ENCODE data around the gene DHCR7.

Gene DHCR7

DNA sequence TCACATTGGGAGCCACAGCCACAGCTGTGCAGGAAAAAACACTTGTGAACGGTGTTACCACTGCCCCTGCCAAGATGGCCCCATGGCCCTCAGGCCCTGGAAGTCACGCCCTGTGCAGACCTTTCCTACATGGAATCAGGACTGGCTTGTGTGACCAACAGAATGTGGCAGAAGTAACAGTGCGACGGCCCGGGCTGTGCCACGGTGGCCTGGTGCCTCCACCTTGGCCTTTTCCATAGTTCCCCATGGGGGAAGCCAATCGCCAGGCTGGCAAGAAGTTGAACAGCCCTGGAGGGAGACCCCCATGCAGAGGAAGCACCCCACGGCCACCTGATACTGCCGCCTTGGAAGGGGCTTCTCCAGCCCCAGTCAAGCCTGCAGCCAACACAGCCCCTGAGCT, 48.0 kb downstream of the DHCR7 start:
- H3F3A ChIP-seq (ENCODE audit: low read depth), result no peaks in the 10 kb centered on the region
- H4K20me1 ChIP-seq (ENCODE audit: insufficient read depth, low read length, poor library complexity, severe bottlenecking), result no peaks in the 10 kb centered on the region
- no peak overlapping the region for H2AFZ ChIP-seq (ENCODE audit: low read length)
- H3K4me3 ChIP-seq (ENCODE audit: low read length, poor library complexity, severe bottlenecking), result no peak overlapping the region
- no peaks in the 10 kb centered on the region for H3K36me3 ChIP-seq (ENCODE audit: insufficient read depth, low read length)
- no peak overlapping the region for H3K9ac ChIP-seq (ENCODE audit: low read depth, low read length, poor library complexity, severe bottlenecking)
- H3K4me2 ChIP-seq (ENCODE audit: low read depth, low read length, poor library complexity, severe bottlenecking), result no peak overlapping the region
- H3K79me2 ChIP-seq (ENCODE audit: insufficient read depth, low read length), result no peaks in the 10 kb centered on the region
- H3K9me2 ChIP-seq (replicated peaks; ENCODE audit: low read depth, low read length), result no peaks in the 10 kb centered on the region
- peaks cover 19% of the 10 kb centered on the region; the same call in 1 of the 2 replicates for H3K9me3 ChIP-seq (ENCODE audit: insufficient read depth, low read depth, low read length)
- no peaks in the 10 kb centered on the region for H3K4me1 ChIP-seq (ENCODE audit: insufficient read depth, low read length, poor library complexity, severe bottlenecking)
- TF ChIP-seq, protein P1, sequence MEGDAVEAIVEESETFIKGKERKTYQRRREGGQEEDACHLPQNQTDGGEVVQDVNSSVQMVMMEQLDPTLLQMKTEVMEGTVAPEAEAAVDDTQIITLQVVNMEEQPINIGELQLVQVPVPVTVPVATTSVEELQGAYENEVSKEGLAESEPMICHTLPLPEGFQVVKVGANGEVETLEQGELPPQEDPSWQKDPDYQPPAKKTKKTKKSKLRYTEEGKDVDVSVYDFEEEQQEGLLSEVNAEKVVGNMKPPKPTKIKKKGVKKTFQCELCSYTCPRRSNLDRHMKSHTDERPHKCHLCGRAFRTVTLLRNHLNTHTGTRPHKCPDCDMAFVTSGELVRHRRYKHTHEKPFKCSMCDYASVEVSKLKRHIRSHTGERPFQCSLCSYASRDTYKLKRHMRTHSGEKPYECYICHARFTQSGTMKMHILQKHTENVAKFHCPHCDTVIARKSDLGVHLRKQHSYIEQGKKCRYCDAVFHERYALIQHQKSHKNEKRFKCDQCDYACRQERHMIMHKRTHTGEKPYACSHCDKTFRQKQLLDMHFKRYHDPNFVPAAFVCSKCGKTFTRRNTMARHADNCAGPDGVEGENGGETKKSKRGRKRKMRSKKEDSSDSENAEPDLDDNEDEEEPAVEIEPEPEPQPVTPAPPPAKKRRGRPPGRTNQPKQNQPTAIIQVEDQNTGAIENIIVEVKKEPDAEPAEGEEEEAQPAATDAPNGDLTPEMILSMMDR (conservative IDR thresholded peaks at IDR 0.05; ENCODE audit: low read length), result no peak
- no peak for TF ChIP-seq EZH2phosphoT487 (IDR thresholded peaks at IDR 0.05; ENCODE audit: borderline replicate concordance)
- no peaks in the 10 kb centered on the region for H3K27me3 ChIP-seq (ENCODE audit: insufficient read depth, low read length, poor library complexity, severe bottlenecking)

DNA sequence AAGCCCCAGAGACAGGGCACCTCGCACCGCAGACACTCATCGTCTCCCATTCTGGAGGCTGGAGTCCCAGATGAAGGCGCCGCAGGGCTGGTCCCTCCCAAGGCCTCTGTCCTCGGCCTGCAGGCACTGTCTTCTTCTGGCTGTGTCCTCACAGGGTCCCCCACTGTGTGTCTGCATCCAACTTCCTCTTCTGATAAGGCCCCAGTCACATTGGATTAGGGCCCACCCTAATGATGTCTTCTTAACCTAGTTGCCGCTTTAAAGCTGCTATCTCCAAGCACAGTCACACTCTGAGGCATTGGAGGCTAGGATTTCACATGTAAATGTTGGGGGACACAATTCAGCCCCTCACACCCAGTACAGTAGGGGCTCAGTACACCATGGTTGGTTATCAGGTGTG, 48.9 kb downstream of the DHCR7 start:
- Histone ChIP-seq H3K4me1 (ENCODE audit: insufficient read depth, low read length, poor library complexity, severe bottlenecking) (no peaks in the 10 kb centered on the region), H3K9me2 (replicated peaks; ENCODE audit: low read depth, low read length) (no peaks in the 10 kb centered on the region), H2AFZ (ENCODE audit: low read length) (no peak overlapping the region), H3K9ac (ENCODE audit: low read depth, low read length, poor library complexity, severe bottlenecking) (no peak overlapping the region), H3F3A (ENCODE audit: low read depth) (no peaks in the 10 kb centered on the region), H3K4me2 (ENCODE audit: low read depth, low read length, poor library complexity, severe bottlenecking) (no peak overlapping the region), H4K20me1 (ENCODE audit: insufficient read depth, low read length, poor library complexity, severe bottlenecking) (no peaks in the 10 kb centered on the region), H3K9me3 (ENCODE audit: insufficient read depth, low read depth, low read length) (peaks cover 19% of the 10 kb centered on the region; the same call in 1 of the 2 replicates), H3K79me2 (ENCODE audit: insufficient read depth, low read length) (no peaks in the 10 kb centered on the region), H3K36me3 (ENCODE audit: insufficient read depth, low read length) (no peaks in the 10 kb centered on the region), H3K4me3 (ENCODE audit: low read length, poor library complexity, severe bottlenecking) (no peak overlapping the region), H3K27me3 (ENCODE audit: insufficient read depth, low read length, poor library complexity, severe bottlenecking) (no peaks in the 10 kb centered on the region)
- TF ChIP-seq, protein P1 (conservative IDR thresholded peaks at IDR 0.05; ENCODE audit: low read length), result no peak
- no peak for TF ChIP-seq EZH2phosphoT487 (IDR thresholded peaks at IDR 0.05; ENCODE audit: borderline replicate concordance)

DNA sequence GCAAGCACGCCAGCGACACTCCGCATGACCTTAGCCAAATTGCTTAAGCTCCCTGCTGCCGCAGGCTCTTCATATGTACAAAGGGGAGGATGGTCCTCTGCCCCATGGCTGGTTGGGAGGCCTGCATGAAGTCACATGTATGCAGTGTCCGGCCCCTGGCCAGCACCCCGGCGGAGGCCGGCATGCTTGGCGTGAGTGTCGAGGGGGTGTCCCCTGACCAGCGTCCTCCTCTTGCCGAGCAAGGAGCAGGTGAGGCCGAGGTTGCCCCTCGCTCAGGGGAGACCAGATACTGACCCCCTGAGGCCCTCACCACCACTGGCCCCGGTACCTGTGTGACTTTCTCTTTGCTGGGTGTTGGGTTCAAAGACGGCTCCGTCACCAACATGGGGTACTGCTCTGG, 50.2 kb downstream of the DHCR7 start:
- H3K4me3 ChIP-seq (ENCODE audit: low read length, poor library complexity, severe bottlenecking), result no peak overlapping the region
- TF ChIP-seq EZH2phosphoT487 (IDR thresholded peaks at IDR 0.05; ENCODE audit: borderline replicate concordance), result no peak
- no peaks in the 10 kb centered on the region for H3K9me2 ChIP-seq (replicated peaks; ENCODE audit: low read depth, low read length)
- H3K9me3 ChIP-seq (ENCODE audit: insufficient read depth, low read depth, low read length), result peaks cover 19% of the 10 kb centered on the region; the same call in 1 of the 2 replicates
- H3K4me1 ChIP-seq (ENCODE audit: insufficient read depth, low read length, poor library complexity, severe bottlenecking), result no peaks in the 10 kb centered on the region
- no peaks in the 10 kb centered on the region for H3K79me2 ChIP-seq (ENCODE audit: insufficient read depth, low read length)
- H4K20me1 ChIP-seq (ENCODE audit: insufficient read depth, low read length, poor library complexity, severe bottlenecking), result no peaks in the 10 kb centered on the region
- no peak overlapping the region for H3K9ac ChIP-seq (ENCODE audit: low read depth, low read length, poor library complexity, severe bottlenecking)
- H3F3A ChIP-seq (ENCODE audit: low read depth), result no peaks in the 10 kb centered on the region
- H3K27me3 ChIP-seq (ENCODE audit: insufficient read depth, low read length, poor library complexity, severe bottlenecking), result no peaks in the 10 kb centered on the region
- no peak overlapping the region for H3K4me2 ChIP-seq (ENCODE audit: low read depth, low read length, poor library complexity, severe bottlenecking)
- H3K36me3 ChIP-seq (ENCODE audit: insufficient read depth, low read length), result no peaks in the 10 kb centered on the region
- H2AFZ ChIP-seq (ENCODE audit: low read length), result no peak overlapping the region

DNA sequence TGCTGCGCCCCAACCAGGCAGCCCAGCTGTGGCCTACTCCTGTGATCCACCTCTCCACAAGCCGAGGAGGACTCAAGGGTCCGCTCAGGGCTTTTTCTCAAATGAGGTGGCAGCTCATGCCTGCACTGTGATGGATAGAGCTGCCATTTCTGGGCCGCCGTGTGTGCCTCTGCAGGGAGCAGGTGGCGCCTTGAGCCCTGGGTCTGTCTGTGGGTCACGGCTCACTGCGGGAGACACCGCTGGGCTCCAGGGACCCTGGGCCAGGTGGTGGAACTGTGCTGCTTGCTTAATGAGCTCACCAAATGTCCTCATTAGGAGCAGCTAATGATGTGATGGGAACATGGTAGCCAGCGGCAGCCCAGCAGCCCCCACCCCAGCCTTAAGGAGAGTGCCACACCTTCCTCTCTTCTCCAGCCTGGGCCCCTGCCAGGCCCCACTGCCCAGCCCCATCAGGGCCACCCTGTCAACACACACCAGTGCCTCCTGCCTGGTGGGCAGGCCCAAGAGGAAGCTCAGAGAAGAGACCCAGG, 50.8 kb downstream of the DHCR7 start:
- Histone ChIP-seq H3K36me3 (ENCODE audit: insufficient read depth, low read length) (no peaks in the 10 kb centered on the region), H3K9me2 (replicated peaks; ENCODE audit: low read depth, low read length) (no peaks in the 10 kb centered on the region), H3K9me3 (ENCODE audit: insufficient read depth, low read depth, low read length) (peaks cover 19% of the 10 kb centered on the region; the same call in 1 of the 2 replicates), H3K4me1 (ENCODE audit: insufficient read depth, low read length, poor library complexity, severe bottlenecking) (no peaks in the 10 kb centered on the region), H3K79me2 (ENCODE audit: insufficient read depth, low read length) (no peaks in the 10 kb centered on the region), H2AFZ (ENCODE audit: low read length) (no peak overlapping the region), H3K4me3 (ENCODE audit: low read length, poor library complexity, severe bottlenecking) (no peak overlapping the region), H3K4me2 (ENCODE audit: low read depth, low read length, poor library complexity, severe bottlenecking) (no peak overlapping the region), H4K20me1 (ENCODE audit: insufficient read depth, low read length, poor library complexity, severe bottlenecking) (no peaks in the 10 kb centered on the region), H3F3A (ENCODE audit: low read depth) (no peaks in the 10 kb centered on the region), H3K9ac (ENCODE audit: low read depth, low read length, poor library complexity, severe bottlenecking) (no peak overlapping the region), H3K27me3 (ENCODE audit: insufficient read depth, low read length, poor library complexity, severe bottlenecking) (no peaks in the 10 kb centered on the region)
- TF ChIP-seq, protein P1 (conservative IDR thresholded peaks at IDR 0.05; ENCODE audit: low read length), result no peak
- TF ChIP-seq EZH2phosphoT487 (IDR thresholded peaks at IDR 0.05; ENCODE audit: borderline replicate concordance), result no peak

Data from Loucy (cell line).